Colon (tissue), 2 donors: Measurements from ENCODE around the gene LCK.

Source experiments
- FAIRE-seq: peaks from 2 replicates; lab custom pipeline; 2012; peaks lifted over from hg19 to GRCh38; lab: Jason Lieb, UNC
- donor health status: control.
- donor health status: control.

Gene LCK

GRCh38 chr1:32250893-32251716 is at the start of gene LCK:
TSS of gene LCK (plus strand) at chr1:32251265. CDS start at chr1:32274330, 23,065 bp downstream.
- no peak for FAIRE-seq

- FAIRE-seq: no peak
Observed at GRCh38 chr1:32204943-32205361, 46.1 kb upstream of the LCK start.

GRCh38 chr1:32205401-32206370 is 45.4 kb upstream of the LCK start, which contains the start of gene IQCC:
TSS of gene IQCC (plus strand) at chr1:32205671. CDS start at chr1:32205682, 11 bp downstream.
- FAIRE-seq: no peak

GRCh38 chr1:32208469-32208868 is 42.6 kb upstream of the LCK start:
- FAIRE-seq: no peak

- no peak for FAIRE-seq
Observed at GRCh38 chr1:32208891-32209328, 42.2 kb upstream of the LCK start, which contains the start of gene DCDC2B. TSS of gene DCDC2B (plus strand) at chr1:32209089. CDS start at chr1:32209094, 5 bp downstream.

GRCh38 chr1:32215629-32216480 is 35.2 kb upstream of the LCK start:
- FAIRE-seq: no peak

GRCh38 chr1:32216566-32216965 is 34.5 kb upstream of the LCK start:
- FAIRE-seq: no peak

GRCh38 chr1:32219022-32219421 is 32.0 kb upstream of the LCK start:
- no peak for FAIRE-seq

GRCh38 chr1:32220746-32221580 is 30.1 kb upstream of the LCK start:
- no peak for FAIRE-seq

GRCh38 chr1:32221581-32221979 is 29.5 kb upstream of the LCK start:
- no peak for FAIRE-seq

- FAIRE-seq: no peak
Observed at GRCh38 chr1:32221980-32222755, 28.9 kb upstream of the LCK start, which contains the start of the genes EIF3I and TMEM234. TSS of gene EIF3I (plus strand) at chr1:32222407. CDS start at chr1:32222442, 35 bp downstream. TSS of gene TMEM234 (minus strand) at chr1:32222353. CDS start at chr1:32222322, 31 bp downstream.

GRCh38 chr1:32223683-32224082 is 27.4 kb upstream of the LCK start:
- FAIRE-seq: no peak

- no peak for FAIRE-seq
Observed at GRCh38 chr1:32224285-32224684, 26.8 kb upstream of the LCK start.

- no peak for FAIRE-seq
Observed at GRCh38 chr1:32228771-32229170, 22.3 kb upstream of the LCK start.

- FAIRE-seq: no peak
Observed at GRCh38 chr1:32231843-32232432, 19.1 kb upstream of the LCK start.

GRCh38 chr1:32232558-32233304 is 18.3 kb upstream of the LCK start:
- no peak for FAIRE-seq

GRCh38 chr1:32234792-32235191 is 16.3 kb upstream of the LCK start:
- FAIRE-seq: no peak

GRCh38 chr1:32239337-32239736 is 11.7 kb upstream of the LCK start:
- no peak for FAIRE-seq

GRCh38 chr1:32239790-32240139 is 11.3 kb upstream of the LCK start:
- FAIRE-seq: no peak
